Measurements from ENCODE around the gene POU6F2.

The POU6F2 gene

DNA sequence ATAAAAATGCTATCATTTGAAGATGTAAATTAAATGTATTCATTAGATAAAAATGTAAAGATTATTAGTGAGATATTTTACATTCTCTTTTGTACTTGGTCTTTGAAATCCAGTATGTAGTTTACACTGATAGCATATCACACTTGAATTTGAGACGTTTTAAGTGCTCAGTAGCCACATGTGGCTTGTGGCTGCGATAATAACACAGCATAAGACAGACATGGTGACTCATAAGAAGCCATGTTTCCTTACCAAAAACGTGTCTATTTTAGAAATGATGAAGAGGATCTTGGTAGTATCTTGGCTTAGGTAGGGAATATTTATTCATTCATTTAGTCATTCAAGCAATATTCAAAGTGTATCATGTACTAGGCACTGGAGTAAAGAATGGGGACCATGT lies 149.3 kb downstream of the POU6F2 start:
- ChIA-PET CTCF (no interaction called here), POLR2A (no interaction called here)
- H3K36me3 ChIP-seq (ENCODE audit: control insufficient read depth in 2 of 2, insufficient read depth in 1 of 2, low read length in 2 of 2): no peaks in the 10 kb centered on the region
- no peaks in the 10 kb centered on the region for H3K9me3 ChIP-seq (ENCODE audit: control insufficient read depth, insufficient read depth, low read depth, low read length)
- no peak for TF ChIP-seq ZNF280C (tag by site-specific recombination; IDR thresholded peaks at IDR 0.05)
- TF ChIP-seq REST (tag by site-specific recombination; IDR thresholded peaks at IDR 0.05): no peak
- TF ChIP-seq ZNF449 (tag by site-specific recombination; IDR thresholded peaks at IDR 0.05): no peak
- no peak overlapping the region for H3K4me3 ChIP-seq (ENCODE audit: low read depth, low read length)
- H3K27ac ChIP-seq (ENCODE audit: extremely low read depth, low read depth, low read length): no peak overlapping the region
- H3K4me1 ChIP-seq (ENCODE audit: control insufficient read depth, insufficient read depth, low read length): no peaks in the 10 kb centered on the region

DNA sequence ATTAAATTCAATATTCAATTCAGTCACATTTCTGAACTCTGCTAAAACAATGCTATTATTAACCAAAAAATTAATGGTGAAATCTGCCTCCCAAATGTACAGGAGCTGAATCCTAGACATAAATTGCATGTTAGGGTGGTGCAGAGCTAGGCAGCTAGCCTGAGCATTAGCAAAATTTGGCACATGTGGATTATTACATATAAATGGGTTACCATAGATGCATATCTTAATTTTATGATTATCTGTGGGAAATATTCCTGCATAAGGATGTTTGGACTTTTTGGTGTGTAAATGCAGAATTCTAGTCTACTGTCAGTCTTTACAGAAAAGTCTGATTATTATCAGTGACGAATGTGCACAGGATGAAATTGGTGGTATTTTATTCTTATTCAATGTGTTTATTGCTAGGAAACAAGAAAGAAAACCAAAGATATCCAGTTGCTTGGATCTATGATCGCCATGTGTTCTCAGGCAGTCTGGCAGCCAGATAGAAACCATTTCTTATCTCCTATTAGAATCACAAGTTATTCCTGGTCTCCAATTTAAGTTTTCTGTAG lies 150.7 kb downstream of the POU6F2 start:
- Histone ChIP-seq H3K36me3 (ENCODE audit: control insufficient read depth in 2 of 2, insufficient read depth in 1 of 2, low read length in 2 of 2) (no peaks in the 10 kb centered on the region), H3K9me3 (ENCODE audit: control insufficient read depth, insufficient read depth, low read depth, low read length) (no peaks in the 10 kb centered on the region), H3K4me3 (ENCODE audit: low read depth, low read length) (no peak overlapping the region), H3K27ac (ENCODE audit: extremely low read depth, low read depth, low read length) (no peak overlapping the region), H3K4me1 (ENCODE audit: control insufficient read depth, insufficient read depth, low read length) (no peaks in the 10 kb centered on the region)
- ChIA-PET POLR2A (no interaction called here), CTCF (interaction anchor here (0.7 kb wide), 1 partner anchor 912 kb away, joined by 3 read pairs; no protein-coding TSS in a partner anchor)
- TF ChIP-seq ZNF555 (tag by site-specific recombination; conservative IDR thresholded peaks at IDR 0.05) (no peak), ZNF341 (tag by site-specific recombination; IDR thresholded peaks at IDR 0.05; ENCODE audit: low read depth) (no peak), ZNF354C (tag by site-specific recombination; IDR thresholded peaks at IDR 0.05; ENCODE audit: borderline replicate concordance, low read depth) (no peak), HOXA7 (CRISPR knock-in tag; IDR thresholded peaks at IDR 0.05; ENCODE audit: borderline replicate concordance) (no peak)

DNA sequence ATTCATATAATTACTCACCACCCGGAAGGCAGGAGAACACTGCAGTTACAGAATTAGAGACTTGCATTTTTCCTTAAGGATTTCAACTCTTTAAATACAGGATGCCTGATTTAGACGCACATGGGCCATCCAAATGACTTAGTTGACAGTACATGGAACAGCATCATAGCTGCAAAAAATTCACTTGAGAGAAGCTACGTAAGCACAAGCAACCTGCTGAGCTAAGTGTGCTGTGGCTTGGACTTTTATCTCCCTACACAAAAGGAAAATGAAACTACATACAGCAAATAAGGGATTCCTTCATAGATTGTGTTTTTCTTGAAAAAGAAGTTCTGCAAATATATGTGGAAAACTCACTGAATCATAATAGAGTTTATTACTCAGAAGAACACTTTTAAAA lies 152.6 kb downstream of the POU6F2 start:
- no peaks in the 10 kb centered on the region for H3K9me3 ChIP-seq (ENCODE audit: control insufficient read depth, insufficient read depth, low read depth, low read length)
- no peak overlapping the region for H3K27ac ChIP-seq (ENCODE audit: extremely low read depth, low read depth, low read length)
- ChIA-PET CTCF (no interaction called here), POLR2A (no interaction called here)
- no peaks in the 10 kb centered on the region for H3K36me3 ChIP-seq (ENCODE audit: control insufficient read depth in 2 of 2, insufficient read depth in 1 of 2, low read length in 2 of 2)
- no peak overlapping the region for H3K4me3 ChIP-seq (ENCODE audit: low read depth, low read length)
- no peaks in the 10 kb centered on the region for H3K4me1 ChIP-seq (ENCODE audit: control insufficient read depth, insufficient read depth, low read length)
- TF ChIP-seq ZNF2 (tag by site-specific recombination; IDR thresholded peaks at IDR 0.05) (no peak), ZNF658 (tag by site-specific recombination; IDR thresholded peaks at IDR 0.05) (no peak), IKZF3 (tag by site-specific recombination; IDR thresholded peaks at IDR 0.05) (no peak), ZNF776 (tag by site-specific recombination; IDR thresholded peaks at IDR 0.05; ENCODE audit: borderline replicate concordance) (no peak), ZNF624 (tag by site-specific recombination; IDR thresholded peaks at IDR 0.05) (no peak), ZNF560 (tag by site-specific recombination; IDR thresholded peaks at IDR 0.05; ENCODE audit: borderline replicate concordance) (no peak), ZBTB10 (tag by site-specific recombination; IDR thresholded peaks at IDR 0.05) (no peak)
- TF ChIP-seq, protein P1, sequence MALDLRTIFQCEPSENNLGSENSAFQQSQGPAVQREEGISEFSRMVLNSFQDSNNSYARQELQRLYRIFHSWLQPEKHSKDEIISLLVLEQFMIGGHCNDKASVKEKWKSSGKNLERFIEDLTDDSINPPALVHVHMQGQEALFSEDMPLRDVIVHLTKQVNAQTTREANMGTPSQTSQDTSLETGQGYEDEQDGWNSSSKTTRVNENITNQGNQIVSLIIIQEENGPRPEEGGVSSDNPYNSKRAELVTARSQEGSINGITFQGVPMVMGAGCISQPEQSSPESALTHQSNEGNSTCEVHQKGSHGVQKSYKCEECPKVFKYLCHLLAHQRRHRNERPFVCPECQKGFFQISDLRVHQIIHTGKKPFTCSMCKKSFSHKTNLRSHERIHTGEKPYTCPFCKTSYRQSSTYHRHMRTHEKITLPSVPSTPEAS (tag by site-specific recombination; IDR thresholded peaks at IDR 0.05): no peak
- TF ChIP-seq, protein P2, sequence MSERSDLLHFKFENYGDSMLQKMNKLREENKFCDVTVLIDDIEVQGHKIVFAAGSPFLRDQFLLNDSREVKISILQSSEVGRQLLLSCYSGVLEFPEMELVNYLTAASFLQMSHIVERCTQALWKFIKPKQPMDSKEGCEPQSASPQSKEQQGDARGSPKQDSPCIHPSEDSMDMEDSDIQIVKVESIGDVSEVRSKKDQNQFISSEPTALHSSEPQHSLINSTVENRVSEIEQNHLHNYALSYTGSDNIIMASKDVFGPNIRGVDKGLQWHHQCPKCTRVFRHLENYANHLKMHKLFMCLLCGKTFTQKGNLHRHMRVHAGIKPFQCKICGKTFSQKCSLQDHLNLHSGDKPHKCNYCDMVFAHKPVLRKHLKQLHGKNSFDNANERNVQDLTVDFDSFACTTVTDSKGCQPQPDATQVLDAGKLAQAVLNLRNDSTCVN (tag by site-specific recombination; optimal IDR thresholded peaks at IDR 0.05): no peak
- TF ChIP-seq, protein P3, sequence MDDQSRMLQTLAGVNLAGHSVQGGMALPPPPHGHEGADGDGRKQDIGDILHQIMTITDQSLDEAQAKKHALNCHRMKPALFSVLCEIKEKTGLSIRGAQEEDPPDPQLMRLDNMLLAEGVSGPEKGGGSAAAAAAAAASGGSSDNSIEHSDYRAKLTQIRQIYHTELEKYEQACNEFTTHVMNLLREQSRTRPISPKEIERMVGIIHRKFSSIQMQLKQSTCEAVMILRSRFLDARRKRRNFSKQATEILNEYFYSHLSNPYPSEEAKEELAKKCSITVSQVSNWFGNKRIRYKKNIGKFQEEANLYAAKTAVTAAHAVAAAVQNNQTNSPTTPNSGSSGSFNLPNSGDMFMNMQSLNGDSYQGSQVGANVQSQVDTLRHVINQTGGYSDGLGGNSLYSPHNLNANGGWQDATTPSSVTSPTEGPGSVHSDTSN (CRISPR knock-in tag; IDR thresholded peaks at IDR 0.05): no peak

All from HEK293 (cell line).